ENCODE results near the gene PPP1R3G.

DNA sequence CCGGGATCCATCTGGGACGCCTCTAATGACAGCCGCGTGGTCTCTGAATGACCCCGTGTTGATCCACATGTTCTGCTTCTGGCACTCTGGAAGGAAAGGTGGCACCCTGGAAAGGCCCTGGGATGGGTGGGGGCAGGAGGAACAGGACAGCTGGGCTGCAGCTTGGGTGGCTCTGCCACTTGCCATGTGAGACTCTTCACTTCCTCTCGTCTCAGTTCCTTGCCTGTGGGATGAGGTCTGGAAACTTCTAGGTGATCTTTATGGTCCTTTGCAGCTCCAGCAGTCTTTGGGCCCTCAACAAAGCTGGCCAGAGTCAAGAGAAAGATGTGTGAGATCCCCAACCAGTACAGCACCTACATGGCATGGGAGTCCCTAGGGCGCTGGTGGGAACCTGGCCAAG, 26.5 kb downstream of the PPP1R3G start:
- TF ChIP-seq EZH2 (IDR thresholded peaks at IDR 0.05; ENCODE audit: low read length) (no peak), CTCF (optimal IDR thresholded peaks at IDR 0.05 in 1 of 3, IDR thresholded peaks at IDR 0.05 in 1 of 3, conservative IDR thresholded peaks at IDR 0.05 in 1 of 3; ENCODE audit: extremely low read depth in 1 of 3, insufficient read depth in 2 of 3, low read length in 3 of 3) (no peak)

Data from keratinocyte (primary cell).